Activated CD8-positive, alpha-beta T cell treated with anti-CD3 and anti-CD28 coated beads for 36 hours (primary cell): ENCODE data around the gene SORCS2. TPM values are rescaled to one million over a fixed set of nuclear protein-coding genes. Genes with fewer than 3 reads are reported as not detected.

Source experiments
- ATAC-seq: fragments of 200-7000 bp; cut with Tn5 transposase; one replicate; pipeline ENCODE4 v1.10.0; 2021; ENCODE audit warnings: mild to moderate bottlenecking, moderate library complexity
- CTCF ChIA-PET: fragments of 350-600 bp; sonication (Branson Sonifier 250); formaldehyde crosslinking; loops from one replicate; lab custom pipeline; 2021; ENCODE audit warnings: antibody characterized with exemption; lab: Charles Lee
- POLR2A ChIA-PET: fragments of 350-600 bp; sonication (Branson Sonifier 250); formaldehyde crosslinking; loops from one replicate; lab custom pipeline; 2021; ENCODE audit warnings: antibody characterized with exemption; lab: Charles Lee
- DNase-seq: peaks from one replicate; pipeline ENCODE4 v3.0.0-alpha.2; 2020
- H3K27ac Mint-ChIP-seq: one replicate; pipeline ENCODE4 v1.8.0; 2021; ENCODE audit warnings: mild to moderate bottlenecking, mixed read lengths
- H3K27me3 Mint-ChIP-seq: one replicate; pipeline ENCODE4 v1.8.0; 2021; ENCODE audit warnings: mixed read lengths
- H3K36me3 Mint-ChIP-seq: one replicate; pipeline ENCODE4 v1.8.0; 2021; ENCODE audit warnings: low read depth, mixed read lengths
- H3K4me1 Mint-ChIP-seq: one replicate; pipeline ENCODE4 v1.8.0; 2021; ENCODE audit warnings: low read depth, mixed read lengths
- H3K4me3 Mint-ChIP-seq: one replicate; pipeline ENCODE4 v1.8.0; 2021; ENCODE audit warnings: mild to moderate bottlenecking, moderate library complexity, mixed read lengths
- H3K9me3 Mint-ChIP-seq: one replicate; pipeline ENCODE4 v1.8.0; 2021; ENCODE audit warnings: mixed read lengths
- intact Hi-C: fragments of 100-400 bp; cut with micrococcal nuclease; formaldehyde crosslinking; loops from one replicate; pipeline ENCODE4 v1.10.0; 2022
- total RNA-seq, 2 experiments: library from RNA; stranded (reverse); gene quantifications; one replicate each; pipeline ENCODE4 v1.2.3, GENCODE V29; 2021
- TF ChIP-seq, protein P1 (sequence below): fragments of 200-600 bp; IDR thresholded peaks from one replicate; pipeline ENCODE4 v1.8.0; 2022; ENCODE audit warnings: antibody characterized with exemption, mild to moderate bottlenecking

Gene SORCS2
- total RNA-seq, 2 experiments from 2014 or later: 0.05 TPM; not detected in 1

DNA sequence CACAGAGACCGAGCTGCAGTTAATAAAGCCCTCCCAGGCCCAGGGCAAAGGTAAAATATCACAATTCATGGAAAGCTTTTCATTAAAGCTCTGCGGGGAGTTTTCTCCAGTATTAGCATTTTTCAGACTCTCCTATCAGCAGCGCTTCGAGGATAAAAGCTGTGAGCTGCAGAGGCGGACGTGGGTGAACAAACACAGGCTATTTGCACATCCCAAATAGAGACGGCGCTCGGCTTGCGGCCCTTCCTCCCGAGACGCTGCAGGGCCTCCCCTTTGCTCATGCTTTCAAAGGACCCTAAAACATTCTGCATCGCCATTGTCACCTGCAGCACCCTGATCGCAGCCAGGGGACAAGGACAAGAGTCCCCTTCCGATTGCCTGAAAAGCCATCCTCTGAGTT lies 97.3 kb downstream of the SORCS2 start:
- Mint-ChIP-seq H3K4me3 (no peak overlapping the region), H3K4me1 (no peaks in the 10 kb centered on the region)
- no peak for ATAC-seq

DNA sequence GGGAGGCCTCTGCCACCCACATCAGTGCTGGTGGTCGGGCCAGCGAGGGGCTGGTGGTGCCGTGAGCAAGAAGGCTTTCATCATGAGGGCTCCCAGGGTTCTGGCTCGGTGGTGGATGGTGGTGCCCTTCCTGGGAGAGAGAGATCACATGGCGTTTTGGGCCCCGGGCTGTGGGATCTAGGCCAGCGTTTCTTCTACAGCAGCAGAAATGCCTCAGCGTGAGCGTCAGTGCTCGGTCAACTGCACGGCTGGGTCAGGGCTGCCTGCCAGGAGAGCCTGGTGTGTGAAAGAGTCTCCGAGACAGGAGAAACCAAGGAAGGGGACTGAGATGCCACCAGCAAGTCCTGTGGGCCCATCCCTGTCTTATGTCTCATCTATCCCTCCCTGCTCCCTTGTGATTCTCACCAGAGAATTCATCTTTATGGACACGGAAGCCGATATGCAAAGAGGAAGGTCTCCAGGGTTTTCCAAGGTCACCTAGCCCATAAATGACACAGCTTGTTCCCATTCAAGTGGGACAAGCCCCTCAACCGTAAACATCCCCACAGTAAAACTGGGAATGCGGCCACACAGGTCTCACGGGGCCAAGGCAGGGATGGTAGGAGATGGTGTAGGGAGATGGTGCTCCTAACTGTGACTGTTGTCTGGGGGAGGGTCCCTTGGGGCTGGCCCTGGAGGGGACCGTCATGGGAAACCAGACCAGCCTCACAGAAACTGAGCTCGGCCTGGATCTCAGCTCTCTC lies 99.2 kb downstream of the SORCS2 start:
- intact Hi-C loops: no loop called here
- H3K4me1 Mint-ChIP-seq: no peaks in the 10 kb centered on the region
- ChIA-PET CTCF (no interaction called here), POLR2A (no interaction called here)
- no peak overlapping the region for H3K27ac Mint-ChIP-seq
- TF ChIP-seq, protein P1, sequence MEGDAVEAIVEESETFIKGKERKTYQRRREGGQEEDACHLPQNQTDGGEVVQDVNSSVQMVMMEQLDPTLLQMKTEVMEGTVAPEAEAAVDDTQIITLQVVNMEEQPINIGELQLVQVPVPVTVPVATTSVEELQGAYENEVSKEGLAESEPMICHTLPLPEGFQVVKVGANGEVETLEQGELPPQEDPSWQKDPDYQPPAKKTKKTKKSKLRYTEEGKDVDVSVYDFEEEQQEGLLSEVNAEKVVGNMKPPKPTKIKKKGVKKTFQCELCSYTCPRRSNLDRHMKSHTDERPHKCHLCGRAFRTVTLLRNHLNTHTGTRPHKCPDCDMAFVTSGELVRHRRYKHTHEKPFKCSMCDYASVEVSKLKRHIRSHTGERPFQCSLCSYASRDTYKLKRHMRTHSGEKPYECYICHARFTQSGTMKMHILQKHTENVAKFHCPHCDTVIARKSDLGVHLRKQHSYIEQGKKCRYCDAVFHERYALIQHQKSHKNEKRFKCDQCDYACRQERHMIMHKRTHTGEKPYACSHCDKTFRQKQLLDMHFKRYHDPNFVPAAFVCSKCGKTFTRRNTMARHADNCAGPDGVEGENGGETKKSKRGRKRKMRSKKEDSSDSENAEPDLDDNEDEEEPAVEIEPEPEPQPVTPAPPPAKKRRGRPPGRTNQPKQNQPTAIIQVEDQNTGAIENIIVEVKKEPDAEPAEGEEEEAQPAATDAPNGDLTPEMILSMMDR: no peak
- H3K27me3 Mint-ChIP-seq: no peaks in the 10 kb centered on the region
- no peaks in the 10 kb centered on the region for H3K36me3 Mint-ChIP-seq
- ATAC-seq (no peak), DNase-seq (no peak)
- no peaks in the 10 kb centered on the region for H3K9me3 Mint-ChIP-seq
- no peak overlapping the region for H3K4me3 Mint-ChIP-seq

More for the DNA sequence above, 97.3 kb downstream of the SORCS2 start:
- no peak for DNase-seq
- no peaks in the 10 kb centered on the region for H3K36me3 Mint-ChIP-seq
- ChIA-PET CTCF (interaction anchor here (1.1 kb wide), 1 partner anchor 46 kb away, joined by 3 read pairs; no protein-coding TSS in a partner anchor), POLR2A (no interaction called here)
- TF ChIP-seq, protein P1: no peak
- intact Hi-C loops: no loop called here
- H3K9me3 Mint-ChIP-seq: no peaks in the 10 kb centered on the region
- H3K27me3 Mint-ChIP-seq: no peaks in the 10 kb centered on the region
- no peak overlapping the region for H3K27ac Mint-ChIP-seq

DNA sequence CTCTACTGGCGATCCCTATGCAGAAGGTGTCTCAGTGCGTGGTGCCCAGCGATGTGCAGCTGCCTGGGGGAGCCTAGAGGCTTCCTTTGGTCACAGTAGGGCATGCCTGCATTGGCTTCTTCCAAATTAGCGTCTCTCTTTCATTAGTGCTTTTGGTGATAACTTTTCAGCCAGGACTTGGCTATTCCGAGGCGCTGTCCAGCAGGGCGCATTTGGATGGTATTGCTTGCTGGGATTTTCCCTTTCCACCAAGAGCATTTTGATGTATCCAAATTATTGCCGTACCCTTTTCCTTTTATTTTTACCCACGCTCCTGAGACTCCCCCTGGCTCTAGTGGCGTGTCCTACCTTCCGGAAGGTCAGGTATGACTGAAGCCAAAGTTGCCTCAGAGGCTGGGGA lies 101.4 kb downstream of the SORCS2 start:
- POLR2A ChIA-PET: no interaction called here
- no peaks in the 10 kb centered on the region for H3K4me1 Mint-ChIP-seq
- H3K27me3 Mint-ChIP-seq: peaks cover 3% of the 10 kb centered on the region
- DNase-seq: no peak
- H3K4me3 Mint-ChIP-seq: no peak overlapping the region
- ATAC-seq: no peak
- H3K36me3 Mint-ChIP-seq: no peaks in the 10 kb centered on the region
- intact Hi-C loops: no loop called here
- H3K27ac Mint-ChIP-seq: no peak overlapping the region
- no peaks in the 10 kb centered on the region for H3K9me3 Mint-ChIP-seq
- TF ChIP-seq, protein P1: no peak
- CTCF ChIA-PET: no interaction called here

DNA sequence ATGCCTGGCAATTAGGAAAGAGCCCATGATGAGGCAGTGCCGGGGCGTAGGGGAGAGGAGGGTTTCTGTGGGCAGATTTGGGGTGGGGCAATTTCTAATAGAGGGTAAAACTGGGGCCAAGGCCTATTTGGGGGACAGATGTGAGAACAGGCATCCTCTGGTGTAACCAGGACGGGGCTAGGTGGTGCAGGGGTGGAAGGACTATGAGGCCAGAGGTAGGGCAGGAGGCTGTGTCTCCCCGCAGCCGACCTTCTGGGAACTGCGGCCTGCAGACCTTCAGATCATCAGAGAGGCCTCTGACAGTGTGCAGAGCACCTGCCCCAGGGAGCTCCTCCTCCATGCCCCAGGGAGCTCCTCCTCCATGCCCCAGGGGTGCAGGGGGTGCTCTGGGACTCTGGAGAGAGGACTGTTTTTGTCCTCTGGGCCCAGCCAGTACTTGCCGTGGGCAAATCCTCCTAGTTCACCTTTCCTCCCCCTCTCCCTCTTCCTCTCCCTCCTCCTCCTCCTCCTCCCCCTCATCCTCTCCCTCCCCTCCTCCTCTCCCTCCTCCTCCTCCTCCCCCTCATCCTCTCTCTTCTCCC lies 101.9 kb downstream of the SORCS2 start:
- Mint-ChIP-seq H3K4me3 (no peak overlapping the region), H3K9me3 (no peaks in the 10 kb centered on the region), H3K4me1 (no peaks in the 10 kb centered on the region), H3K27me3 (peaks cover 3% of the 10 kb centered on the region), H3K27ac (no peak overlapping the region), H3K36me3 (no peaks in the 10 kb centered on the region)
- DNase-seq (no peak), ATAC-seq (peak; percentile 67)
- TF ChIP-seq, protein P1: no peak
- intact Hi-C loops: no loop called here
- ChIA-PET POLR2A (no interaction called here), CTCF (no interaction called here)

DNA sequence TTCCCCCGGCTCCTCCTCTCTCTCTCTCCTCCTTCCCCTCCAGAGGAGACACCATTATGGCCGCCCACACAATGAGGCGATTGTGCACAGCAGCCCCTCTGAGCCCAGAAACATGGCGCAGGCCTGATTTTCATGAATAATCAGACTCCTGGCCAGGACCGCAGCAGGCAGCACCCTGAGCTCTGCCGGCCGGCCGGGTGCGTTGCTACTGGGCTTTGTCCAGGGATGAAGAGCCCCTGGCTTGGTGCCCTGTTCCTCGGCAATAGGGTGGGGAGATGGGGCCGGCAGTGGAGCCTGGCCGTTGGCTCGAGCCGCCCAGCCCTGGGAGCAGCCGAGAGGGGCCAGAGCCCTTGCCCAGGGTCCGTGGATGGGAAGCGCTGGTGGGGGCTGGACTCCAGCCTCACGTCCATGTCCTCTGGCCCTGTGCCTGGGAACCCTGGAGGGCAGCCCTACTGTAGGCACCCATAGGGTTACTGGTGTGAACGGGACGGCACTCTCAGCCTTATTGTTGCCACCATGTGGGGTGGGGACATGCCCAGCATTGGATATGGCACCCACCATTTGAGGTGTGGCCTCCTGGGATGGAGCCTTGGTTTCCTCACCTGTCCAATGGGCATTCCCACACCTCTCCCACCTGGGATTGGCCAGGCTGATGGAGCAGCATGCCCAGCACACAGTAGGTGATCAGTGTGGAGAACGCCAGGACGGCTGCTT lies 103.0 kb downstream of the SORCS2 start:
- TF ChIP-seq, protein P1: no peak
- ATAC-seq: no peak
- POLR2A ChIA-PET: no interaction called here
- intact Hi-C loops: no loop called here
- no peak for DNase-seq
- Mint-ChIP-seq H3K27ac (no peak overlapping the region), H3K36me3 (no peaks in the 10 kb centered on the region), H3K9me3 (no peaks in the 10 kb centered on the region), H3K4me1 (no peaks in the 10 kb centered on the region), H3K27me3 (peaks cover 5% of the 10 kb centered on the region), H3K4me3 (no peak overlapping the region)
- CTCF ChIA-PET: no interaction called here
